ENCODE measurements around the gene ANXA6.

Gene ANXA6

DNA sequence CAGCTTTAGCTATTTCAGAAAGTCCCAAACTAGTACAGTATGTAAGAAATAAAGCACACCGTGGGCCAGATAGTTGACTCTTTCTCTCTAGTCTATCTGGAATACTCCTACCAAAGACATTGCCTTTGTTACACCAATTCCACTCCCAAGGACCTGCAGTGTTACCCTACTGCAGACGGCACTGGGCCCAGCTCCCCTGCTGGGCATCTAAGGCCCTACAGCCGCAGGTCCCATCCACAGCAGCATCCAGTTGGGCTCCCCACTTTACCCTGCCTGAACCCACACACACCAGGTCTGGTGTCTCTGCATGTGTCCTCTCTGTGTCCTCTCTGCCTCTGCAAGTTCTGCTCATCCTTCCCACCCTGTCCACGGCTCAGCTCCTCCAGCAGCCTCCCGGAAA lies 99.3 kb downstream of the ANXA6 start:
- no peak for DNase-seq

DNA sequence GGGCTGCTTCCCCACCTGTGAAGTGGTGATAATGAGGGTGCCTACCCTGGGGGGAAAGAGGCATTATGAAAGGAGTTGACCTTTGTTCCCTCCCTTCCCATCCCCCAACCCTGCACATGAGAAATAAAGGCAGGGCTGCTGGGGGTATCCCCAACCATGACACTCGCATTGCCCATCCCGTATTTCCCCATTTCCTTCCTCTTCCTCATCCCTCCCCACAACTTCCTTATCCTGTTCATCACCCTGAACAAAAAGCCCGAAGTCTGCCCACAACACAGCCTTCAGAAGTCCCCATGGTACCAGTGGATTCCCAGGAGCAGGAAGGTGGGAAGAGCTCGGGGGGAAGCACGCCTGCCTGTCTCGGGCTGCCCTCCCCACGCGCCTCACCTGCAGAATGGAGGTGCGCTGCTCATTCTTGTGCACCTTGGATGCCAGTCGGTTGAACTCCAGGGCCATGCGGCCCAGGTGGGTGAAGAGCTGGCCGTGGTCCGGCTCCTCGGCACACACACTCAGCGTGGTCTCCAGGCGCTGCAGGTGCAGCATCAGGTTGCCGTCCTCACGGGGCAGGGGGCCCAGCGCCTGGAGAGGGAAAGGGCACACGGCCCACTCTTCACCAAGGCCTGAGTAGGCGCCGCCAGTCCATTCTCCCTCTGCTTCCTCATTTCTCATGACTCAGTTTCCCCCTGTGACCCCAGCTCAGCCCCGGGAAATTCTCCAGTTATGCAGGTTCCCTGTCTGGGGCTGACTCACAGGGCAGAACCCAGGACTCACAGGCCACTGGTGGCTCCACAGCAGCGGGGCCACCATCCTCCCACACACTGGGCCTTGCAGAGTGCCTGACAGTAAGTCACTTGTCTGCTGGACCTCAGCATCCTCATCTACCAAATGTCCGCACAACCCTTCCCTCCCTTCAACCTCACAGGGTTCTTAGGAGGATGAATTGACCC lies 100.9 kb downstream of the ANXA6 start:
- no peak for DNase-seq

DNA sequence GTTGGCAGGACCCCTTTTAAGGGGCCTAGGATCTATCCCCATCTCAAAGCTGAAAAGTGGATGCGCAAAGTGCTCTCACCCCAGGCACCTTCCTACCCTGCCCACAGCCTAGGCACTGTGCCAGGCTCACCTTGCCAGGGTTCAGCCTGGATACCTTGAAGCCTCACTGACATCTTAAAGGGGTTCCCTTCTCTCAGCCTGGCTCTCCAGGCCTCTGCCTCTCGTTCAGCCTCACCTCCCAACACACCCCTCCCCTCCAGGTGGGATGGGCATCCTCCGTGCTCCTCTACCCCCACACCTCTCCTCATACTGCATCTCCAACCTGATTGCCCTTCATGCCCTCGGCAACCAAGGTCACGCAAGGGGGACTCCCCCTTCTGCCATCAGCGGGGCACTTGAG lies 102.2 kb downstream of the ANXA6 start:
- no peak for DNase-seq

GRCh38 chr5:151054709-151055108 lies 102.9 kb downstream of the ANXA6 start:
- DNase-seq, result no peak

GRCh38 chr5:151053796-151054462 lies 103.7 kb downstream of the ANXA6 start:
- no peak for DNase-seq

- no peak for DNase-seq
These were observed 104.7 kb downstream of the ANXA6 start for GRCh38 chr5:151052836-151053235.

GRCh38 chr5:151051931-151052608 lies 105.5 kb downstream of the ANXA6 start:
- no peak for DNase-seq

GRCh38 chr5:151051066-151051930 lies 106.3 kb downstream of the ANXA6 start:
- DNase-seq, result no peak

All from SIG-M5 (cell line).